Kidney capillary endothelial cell (primary cell): Measurements from ENCODE around the gene SGSM1.

Source experiments
- DNase-seq: peaks from one replicate; pipeline ENCODE4 v3.0.0-alpha.2; 2018; ENCODE audit warnings: low spot score

SGSM1 gene, protein sequence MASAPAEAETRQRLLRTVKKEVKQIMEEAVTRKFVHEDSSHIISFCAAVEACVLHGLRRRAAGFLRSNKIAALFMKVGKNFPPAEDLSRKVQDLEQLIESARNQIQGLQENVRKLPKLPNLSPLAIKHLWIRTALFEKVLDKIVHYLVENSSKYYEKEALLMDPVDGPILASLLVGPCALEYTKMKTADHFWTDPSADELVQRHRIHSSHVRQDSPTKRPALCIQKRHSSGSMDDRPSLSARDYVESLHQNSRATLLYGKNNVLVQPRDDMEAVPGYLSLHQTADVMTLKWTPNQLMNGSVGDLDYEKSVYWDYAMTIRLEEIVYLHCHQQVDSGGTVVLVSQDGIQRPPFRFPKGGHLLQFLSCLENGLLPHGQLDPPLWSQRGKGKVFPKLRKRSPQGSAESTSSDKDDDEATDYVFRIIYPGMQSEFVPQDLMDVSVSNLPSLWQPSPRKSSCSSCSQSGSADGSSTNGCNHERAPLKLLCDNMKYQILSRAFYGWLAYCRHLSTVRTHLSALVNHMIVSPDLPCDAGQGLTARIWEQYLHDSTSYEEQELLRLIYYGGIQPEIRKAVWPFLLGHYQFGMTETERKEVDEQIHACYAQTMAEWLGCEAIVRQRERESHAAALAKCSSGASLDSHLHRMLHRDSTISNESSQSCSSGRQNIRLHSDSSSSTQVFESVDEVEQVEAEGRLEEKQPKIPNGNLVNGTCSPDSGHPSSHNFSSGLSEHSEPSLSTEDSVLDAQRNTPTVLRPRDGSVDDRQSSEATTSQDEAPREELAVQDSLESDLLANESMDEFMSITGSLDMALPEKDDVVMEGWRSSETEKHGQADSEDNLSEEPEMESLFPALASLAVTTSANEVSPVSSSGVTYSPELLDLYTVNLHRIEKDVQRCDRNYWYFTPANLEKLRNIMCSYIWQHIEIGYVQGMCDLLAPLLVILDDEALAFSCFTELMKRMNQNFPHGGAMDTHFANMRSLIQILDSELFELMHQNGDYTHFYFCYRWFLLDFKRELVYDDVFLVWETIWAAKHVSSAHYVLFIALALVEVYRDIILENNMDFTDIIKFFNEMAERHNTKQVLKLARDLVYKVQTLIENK

DNA sequence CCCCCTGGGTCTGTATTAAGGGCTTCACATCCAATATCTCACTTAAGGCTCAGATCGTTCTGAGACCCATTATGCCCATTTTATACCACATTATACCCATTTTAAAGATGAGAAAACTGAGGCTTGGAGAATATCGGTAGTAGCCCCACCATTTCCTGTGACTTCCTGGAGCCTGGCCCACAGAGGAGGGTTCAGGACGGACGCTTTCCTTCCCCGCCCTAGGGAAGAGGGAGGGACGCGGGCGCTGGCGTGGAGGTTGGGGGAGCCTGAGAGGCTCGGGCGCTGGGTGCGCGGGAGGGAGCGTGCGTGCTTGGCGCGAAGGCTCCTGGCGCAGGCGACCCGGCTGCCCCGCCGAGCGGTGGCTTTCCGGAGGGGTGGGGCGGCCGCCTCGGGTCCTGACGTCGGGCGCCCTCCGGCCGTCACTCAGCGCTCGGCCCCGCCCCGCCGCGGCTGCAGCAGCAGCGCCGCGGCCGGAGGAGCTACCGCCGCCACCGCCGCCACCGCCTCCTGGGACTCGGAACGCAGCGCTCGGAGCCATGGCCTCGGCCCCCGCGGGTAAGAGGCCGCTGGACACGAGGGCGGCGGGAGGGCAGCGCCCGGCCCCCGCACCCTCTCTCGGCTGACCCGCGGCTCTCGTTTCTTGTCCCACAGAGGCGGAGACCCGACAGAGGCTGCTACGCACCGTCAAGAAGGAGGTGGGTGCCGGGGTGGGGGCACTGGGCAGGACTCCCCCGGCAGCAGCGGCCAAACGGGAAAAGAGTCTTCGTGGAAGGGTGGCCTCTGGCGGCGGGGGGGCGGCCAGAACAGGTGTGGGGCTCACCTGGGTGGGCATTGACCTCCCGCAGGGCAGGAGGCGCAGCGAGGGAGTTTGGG is at the start of gene SGSM1:
Gene SGSM1, plus strand, starts transcription at position 422 of the 873 bp plus-strand sequence. Its CDS starts 115 bp downstream, at position 537.
- peak; percentile 73 for DNase-seq

GRCh38 chr22:24758164-24758799 is 47.7 kb upstream of the SGSM1 start:
- peak; percentile 50 for DNase-seq

- DNase-seq: no peak
Measured at GRCh38 chr22:24759765-24760164, 46.2 kb upstream of the SGSM1 start.

- DNase-seq: no peak
Measured at GRCh38 chr22:24760708-24761306, 45.2 kb upstream of the SGSM1 start.

GRCh38 chr22:24761888-24762675 is 43.9 kb upstream of the SGSM1 start:
- no peak for DNase-seq

GRCh38 chr22:24763872-24764485 is 42.0 kb upstream of the SGSM1 start:
- DNase-seq: no peak

DNA sequence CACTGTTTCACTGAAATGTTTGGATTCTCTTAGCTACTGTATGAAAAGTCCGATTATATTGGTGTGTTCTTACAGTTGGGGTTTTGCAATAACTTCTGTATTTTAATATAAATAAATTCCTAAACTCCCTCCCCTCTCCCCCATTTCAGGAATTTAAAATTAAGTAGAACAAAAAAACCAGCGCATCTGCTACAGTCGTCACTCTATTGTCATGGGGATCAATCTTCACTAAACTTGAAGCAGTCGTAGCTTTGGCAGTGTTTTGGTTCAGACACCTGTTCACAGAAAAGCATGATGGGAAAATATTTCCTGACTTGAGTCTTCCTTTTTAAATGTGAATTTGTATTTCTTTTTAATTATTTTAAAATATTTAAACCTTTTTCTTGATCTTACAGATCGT is 40.8 kb upstream of the SGSM1 start:
- no peak for DNase-seq

DNA sequence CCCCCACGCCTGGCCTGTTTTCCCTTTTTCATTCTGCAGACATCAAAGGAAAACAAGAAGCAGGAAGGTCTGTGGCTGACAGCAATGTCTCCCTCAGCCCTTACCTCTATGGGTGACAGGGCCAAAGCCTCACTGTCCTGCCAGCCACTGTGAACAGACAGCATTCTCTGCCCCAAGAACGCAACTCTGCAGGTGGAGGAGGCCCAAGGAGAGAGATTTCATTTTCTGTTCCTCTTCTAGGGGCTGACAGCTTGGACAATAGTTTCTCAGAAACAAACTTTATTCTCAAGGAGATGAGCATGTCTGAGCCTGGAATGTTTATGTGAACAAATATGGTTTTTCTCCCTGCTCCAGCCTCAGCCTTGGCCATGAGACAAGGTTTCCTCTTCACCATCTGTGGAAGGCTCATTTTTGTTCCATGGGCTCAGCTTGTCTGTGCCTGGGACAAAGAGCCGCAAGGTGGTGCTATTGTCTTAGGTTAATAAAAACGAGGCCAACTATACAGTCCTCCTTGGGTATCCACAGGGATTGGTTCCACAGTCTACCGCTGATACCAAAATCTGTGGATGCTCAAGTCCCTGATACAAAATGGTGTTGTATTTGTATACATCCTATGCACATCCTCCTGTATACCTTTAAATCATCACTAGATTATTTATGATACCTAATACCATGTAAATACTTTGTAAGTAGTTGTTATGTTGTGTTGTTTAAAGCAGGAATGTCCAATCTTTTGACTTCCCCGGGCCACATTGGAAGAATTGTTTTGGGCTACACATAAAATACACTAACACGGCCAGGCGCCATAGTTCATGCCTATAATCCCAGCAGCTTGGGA is 37.3 kb upstream of the SGSM1 start:
- DNase-seq: no peak

- DNase-seq: peak; percentile 63
Measured at GRCh38 chr22:24772493-24773220, 33.4 kb upstream of the SGSM1 start.

DNA sequence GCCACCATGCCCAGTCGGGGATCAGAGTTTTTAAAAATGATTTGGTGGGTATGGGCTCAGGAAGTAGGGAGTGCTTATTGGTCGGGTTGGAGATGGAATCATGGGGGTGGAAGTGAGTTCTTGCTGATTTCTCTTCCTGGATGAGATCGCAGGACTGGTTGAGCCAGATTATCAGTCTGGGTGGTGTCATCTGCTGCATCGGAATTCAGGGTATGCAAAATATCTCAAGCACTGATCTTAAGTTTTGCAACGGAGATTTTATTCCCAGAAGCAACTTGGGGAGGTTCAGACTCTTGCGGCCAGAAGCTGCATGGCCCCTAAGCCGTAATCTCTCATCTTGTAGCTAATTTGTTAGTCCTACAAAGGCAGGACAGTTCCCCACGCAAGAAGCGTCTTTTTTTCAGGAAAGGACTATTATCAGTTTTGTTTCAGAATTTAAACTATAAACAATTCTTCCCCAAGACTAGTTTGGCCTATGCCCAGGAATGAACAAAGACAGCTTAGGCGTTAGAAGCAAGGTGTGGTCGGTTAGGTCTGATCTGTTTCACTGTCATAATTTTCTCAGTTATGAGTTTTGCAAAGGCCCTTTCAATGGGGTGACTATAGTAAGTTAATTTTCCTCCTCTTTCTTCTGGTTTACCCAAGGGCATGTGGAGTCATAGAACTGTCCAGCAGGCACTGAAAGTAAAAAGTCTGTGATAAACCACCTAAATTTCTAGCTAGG is 30.1 kb upstream of the SGSM1 start:
- DNase-seq: no peak

DNA sequence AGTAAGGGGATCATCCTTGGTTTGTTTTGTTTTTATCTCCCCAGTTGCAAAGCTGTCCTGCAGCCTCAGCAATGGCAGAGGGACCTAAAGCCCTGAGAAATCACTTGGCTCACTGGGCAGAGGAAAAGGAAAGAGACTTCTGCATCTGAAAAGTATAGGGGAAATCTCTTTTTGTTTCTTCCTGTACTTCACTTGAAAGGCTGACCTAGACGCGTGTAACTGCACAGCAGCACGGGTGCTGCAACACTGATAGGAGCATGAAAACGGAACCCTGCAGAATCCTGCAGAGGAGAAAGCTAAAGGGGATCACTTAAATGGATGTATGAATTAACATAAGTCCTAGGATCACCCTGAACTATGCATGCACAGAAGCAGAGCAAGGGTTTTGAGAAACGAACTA is 29.5 kb upstream of the SGSM1 start:
- DNase-seq: no peak

GRCh38 chr22:24789516-24789915 is 16.5 kb upstream of the SGSM1 start:
- no peak for DNase-seq

DNA sequence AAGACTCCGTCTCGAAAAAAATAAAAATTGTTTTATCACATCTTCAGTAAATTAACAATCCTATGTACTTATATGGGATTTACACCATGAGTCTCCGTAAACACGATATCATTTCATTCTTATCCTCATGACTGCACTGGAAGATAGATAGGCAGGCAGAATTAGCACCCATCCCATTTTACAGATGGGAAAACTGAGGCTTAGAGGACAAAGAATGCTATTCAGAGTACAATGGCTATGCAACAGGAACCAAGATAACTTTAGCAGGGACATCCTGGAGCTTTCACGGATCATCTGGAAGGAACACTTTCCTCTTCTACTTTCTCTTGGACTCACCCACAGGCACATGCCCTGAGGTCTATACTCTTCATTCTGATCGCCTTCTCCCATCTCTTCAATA is 14.6 kb upstream of the SGSM1 start:
- DNase-seq: no peak

GRCh38 chr22:24796056-24796455 is 10.0 kb upstream of the SGSM1 start:
- DNase-seq: no peak

- no peak for DNase-seq
Measured at GRCh38 chr22:24796860-24797259, 9.2 kb upstream of the SGSM1 start.

GRCh38 chr22:24801901-24802465 is 4.0 kb upstream of the SGSM1 start:
- DNase-seq: no peak

DNA sequence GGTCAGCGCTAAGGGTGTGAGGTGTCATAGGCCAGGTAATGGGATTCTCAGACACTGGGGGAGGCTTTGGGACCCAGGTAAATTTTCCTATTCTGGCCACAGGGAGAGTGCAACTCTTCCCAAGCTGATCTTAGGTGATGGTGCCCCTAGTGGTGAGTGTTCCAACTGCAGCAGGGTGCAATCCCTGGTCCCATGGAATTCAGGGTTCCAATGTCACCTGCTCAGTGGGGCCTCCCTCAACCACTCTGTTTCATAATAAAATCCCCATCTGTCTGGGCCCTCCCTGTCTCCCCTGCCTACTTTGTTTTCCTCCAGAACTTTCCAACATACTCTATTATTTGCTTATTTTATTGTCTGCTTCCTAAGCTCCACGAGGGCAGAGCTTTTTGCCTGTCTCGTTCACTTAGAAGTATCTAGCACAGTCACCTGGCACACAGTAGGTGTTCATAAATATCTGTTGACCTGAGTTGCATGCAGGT is 2.9 kb upstream of the SGSM1 start:
- no peak for DNase-seq
